Measurements from ENCODE around the gene PRKCA.

PRKCA gene

DNA sequence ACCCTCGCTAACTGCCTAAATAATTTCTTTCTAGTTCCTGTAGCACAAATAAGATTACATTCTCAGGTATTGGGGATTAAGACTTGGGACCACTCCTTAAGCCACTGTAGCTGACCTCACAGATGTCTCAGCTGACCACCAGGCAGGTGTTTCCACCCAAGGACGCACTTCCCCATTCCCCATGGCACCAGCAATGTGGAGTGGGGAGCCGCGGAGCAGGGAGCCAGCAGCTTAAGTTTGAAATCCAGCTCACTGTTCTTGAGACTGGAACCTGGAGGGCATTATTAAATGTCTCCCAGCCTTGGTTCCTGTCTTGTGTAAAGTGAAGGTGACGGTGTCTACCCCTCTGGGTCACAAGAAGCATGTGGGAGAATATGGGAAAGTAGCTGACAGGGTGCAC, 283.1 kb downstream of the PRKCA start:
- ChIA-PET POLR2A (no interaction called here), CTCF (interaction anchor here (0.9 kb wide), 1 partner anchor 12 kb away, joined by 3 read pairs; no protein-coding TSS in a partner anchor)
- no peak overlapping the region for H3K4me3 ChIP-seq (ENCODE audit: low read depth, low read length)
- TF ChIP-seq, protein P1, sequence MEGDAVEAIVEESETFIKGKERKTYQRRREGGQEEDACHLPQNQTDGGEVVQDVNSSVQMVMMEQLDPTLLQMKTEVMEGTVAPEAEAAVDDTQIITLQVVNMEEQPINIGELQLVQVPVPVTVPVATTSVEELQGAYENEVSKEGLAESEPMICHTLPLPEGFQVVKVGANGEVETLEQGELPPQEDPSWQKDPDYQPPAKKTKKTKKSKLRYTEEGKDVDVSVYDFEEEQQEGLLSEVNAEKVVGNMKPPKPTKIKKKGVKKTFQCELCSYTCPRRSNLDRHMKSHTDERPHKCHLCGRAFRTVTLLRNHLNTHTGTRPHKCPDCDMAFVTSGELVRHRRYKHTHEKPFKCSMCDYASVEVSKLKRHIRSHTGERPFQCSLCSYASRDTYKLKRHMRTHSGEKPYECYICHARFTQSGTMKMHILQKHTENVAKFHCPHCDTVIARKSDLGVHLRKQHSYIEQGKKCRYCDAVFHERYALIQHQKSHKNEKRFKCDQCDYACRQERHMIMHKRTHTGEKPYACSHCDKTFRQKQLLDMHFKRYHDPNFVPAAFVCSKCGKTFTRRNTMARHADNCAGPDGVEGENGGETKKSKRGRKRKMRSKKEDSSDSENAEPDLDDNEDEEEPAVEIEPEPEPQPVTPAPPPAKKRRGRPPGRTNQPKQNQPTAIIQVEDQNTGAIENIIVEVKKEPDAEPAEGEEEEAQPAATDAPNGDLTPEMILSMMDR (IDR thresholded peaks at IDR 0.05; ENCODE audit: insufficient read depth, low read length, missing control alignments): no peak
- DNase-seq (ENCODE audit: low read depth, low spot score): no peak

DNA sequence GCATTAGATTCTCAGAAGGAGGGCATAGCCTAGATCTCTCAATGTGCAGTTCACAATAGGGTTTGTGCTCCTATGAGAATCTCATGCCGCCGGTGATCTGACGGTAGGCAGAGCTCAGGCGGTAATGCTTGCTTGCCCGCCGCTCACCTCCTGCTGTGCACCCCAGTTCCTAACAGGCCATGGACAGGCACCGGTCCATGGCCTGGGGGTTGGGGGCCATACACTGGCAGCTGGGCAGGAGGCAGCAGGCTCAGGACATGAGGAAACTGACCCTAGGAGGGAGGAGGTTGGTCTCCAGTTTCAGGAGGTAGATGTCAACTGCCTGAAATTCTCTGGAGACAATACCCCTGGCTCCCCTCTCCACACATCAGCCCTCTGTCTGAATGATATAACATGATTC, 287.5 kb downstream of the PRKCA start:
- CTCF ChIA-PET: no interaction called here
- POLR2A ChIA-PET: no interaction called here
- TF ChIP-seq, protein P1 (IDR thresholded peaks at IDR 0.05; ENCODE audit: insufficient read depth, low read length, missing control alignments): no peak
- DNase-seq (ENCODE audit: low read depth, low spot score): no peak
- no peak overlapping the region for H3K4me3 ChIP-seq (ENCODE audit: low read depth, low read length)

DNA sequence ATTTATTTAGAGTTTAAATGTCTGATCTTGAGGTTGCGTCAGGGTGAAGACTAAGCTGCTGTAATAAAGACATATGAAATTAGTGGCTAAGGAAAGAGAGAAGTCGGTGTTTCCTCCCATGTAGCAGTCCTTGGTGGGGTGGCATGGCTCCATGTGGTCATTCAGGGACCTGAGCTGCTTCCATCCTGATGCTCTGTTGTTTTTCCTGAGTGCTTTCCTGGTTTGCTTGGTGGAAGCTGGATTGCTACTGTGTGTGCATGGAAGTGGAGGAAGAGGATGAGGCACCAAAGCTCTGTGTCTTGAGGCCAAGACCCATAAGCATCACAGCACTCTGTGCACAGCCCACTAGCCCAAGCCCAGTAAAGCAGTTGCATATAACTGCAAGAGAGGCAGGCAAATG, 290.7 kb downstream of the PRKCA start:
- ChIA-PET POLR2A (no interaction called here), CTCF (no interaction called here)
- no peak for DNase-seq (ENCODE audit: low read depth, low spot score)
- TF ChIP-seq, protein P1 (IDR thresholded peaks at IDR 0.05; ENCODE audit: insufficient read depth, low read length, missing control alignments): no peak
- H3K4me3 ChIP-seq (ENCODE audit: low read depth, low read length): no peak overlapping the region

DNA sequence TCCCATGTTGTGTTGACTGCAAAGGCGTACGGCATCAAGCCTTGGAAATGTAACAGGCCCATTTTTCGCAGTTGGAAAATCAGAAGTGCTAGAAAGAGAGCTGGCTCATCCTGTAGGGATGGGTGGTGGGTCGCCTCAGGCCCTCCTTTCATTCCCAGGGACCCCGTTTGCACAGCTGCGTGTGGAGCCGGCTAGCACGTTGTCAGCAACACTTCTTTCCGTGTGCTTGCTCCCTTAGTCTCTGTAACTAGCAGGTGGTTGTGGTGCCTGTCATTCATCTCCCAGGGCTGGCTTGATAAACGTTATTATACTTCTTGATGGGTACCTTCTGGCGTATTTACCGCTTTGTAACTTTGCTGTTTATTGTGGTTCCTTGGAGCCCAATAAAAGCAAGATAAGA, 293.5 kb downstream of the PRKCA start:
- POLR2A ChIA-PET: no interaction called here
- CTCF ChIA-PET: no interaction called here
- no peak for DNase-seq (ENCODE audit: low read depth, low spot score)
- TF ChIP-seq, protein P1 (IDR thresholded peaks at IDR 0.05; ENCODE audit: insufficient read depth, low read length, missing control alignments): no peak
- no peak overlapping the region for H3K4me3 ChIP-seq (ENCODE audit: low read depth, low read length)

DNA sequence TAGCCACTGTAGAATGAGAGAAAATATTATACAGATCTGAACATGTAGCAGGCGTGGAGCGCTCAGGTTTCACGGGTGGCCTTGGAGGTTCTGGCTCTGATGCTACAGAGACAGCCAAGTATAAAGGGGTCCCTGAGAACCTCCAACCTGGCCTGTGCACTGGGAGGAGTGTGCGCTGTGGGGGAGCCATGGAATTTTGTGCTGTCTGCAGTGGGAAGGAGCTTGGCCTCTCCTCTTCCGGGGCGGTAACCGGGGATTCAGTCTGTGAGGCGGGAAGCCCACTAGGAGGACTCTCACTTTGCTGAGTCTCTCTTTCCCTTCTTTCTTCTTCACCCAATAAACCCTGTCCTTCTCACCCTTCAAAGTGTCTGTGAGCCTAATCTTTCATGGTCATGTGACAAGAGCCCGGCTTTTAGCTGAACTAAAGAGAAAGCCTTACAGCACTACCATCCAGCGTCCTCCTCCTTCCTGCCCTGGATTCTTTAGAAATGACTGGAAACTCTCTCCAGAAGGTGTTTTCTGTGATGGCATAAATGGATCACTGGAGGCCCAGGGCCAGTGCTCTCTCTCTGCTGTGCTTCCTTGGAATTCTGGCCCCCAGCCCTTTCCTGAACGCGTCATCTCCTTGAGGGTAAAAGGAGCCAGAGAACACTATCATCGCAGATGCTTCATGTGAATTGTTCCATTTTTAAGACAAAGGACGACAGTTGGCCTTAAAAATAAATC, 300.4 kb downstream of the PRKCA start:
- TF ChIP-seq, protein P1 (IDR thresholded peaks at IDR 0.05; ENCODE audit: insufficient read depth, low read length, missing control alignments): no peak
- no peak overlapping the region for H3K4me3 ChIP-seq (ENCODE audit: low read depth, low read length)
- DNase-seq (ENCODE audit: low read depth, low spot score): no peak
- ChIA-PET CTCF (no interaction called here), POLR2A (no interaction called here)

DNA sequence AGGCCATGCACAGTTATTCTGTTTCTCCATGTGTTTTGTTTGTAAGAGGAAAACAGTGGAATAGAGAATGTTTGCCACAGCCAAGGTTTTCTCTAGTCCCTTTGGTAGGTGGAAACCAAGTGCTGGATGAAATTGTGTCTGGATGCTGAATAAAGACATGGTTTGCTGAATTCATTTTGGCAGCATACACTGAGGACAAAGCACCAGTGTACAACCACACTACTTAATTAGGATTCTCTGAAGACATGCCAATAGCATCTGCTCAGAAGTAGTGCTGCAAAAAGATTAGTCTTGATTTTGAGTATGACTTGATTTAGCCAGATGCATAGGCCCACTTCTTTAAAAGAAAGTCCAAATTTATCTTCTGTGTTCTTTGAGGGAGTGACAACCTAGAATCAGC, 302.0 kb downstream of the PRKCA start:
- CTCF ChIA-PET: no interaction called here
- TF ChIP-seq, protein P1 (IDR thresholded peaks at IDR 0.05; ENCODE audit: insufficient read depth, low read length, missing control alignments): no peak
- H3K4me3 ChIP-seq (ENCODE audit: low read depth, low read length): no peak overlapping the region
- DNase-seq (ENCODE audit: low read depth, low spot score): no peak
- POLR2A ChIA-PET: no interaction called here
